Smooth muscle cell (in vitro differentiated cells): ENCODE measurements around the gene PKP4. TPM values are rescaled to one million over a fixed set of nuclear protein-coding genes. Genes with fewer than 3 reads are reported as not detected.
"Not testable (repeated sequence)": the region's sequence is repeated elsewhere in the genome, so short reads cannot be mapped to it uniquely, and the experiment has no call there.

Source experiments
- DNase-seq: peaks from one replicate; lab custom pipeline; 2025; ENCODE audit not compliant: unreplicated experiment; lab: John Stamatoyannopoulos, UW
- H2AFZ ChIP-seq: fragments of 200-600 bp; sonication (generic); 2 replicates; pipeline ENCODE4 v1.6.0; 2016; ENCODE audit warnings: antibody characterized with exemption, low read depth, mild to moderate bottlenecking
- H3F3A ChIP-seq: fragments of 200-600 bp; sonication (generic); 2 replicates; pipeline ENCODE4 v1.6.0; 2017; ENCODE audit warnings: antibody characterized with exemption, low read depth
- H3K27ac ChIP-seq: fragments of 200-600 bp; sonication (generic); 2 replicates; pipeline ENCODE4 v1.5.1; 2016; ENCODE audit warnings: low read depth, mild to moderate bottlenecking
- H3K27me3 ChIP-seq: fragments of 200-600 bp; sonication (generic); 2 replicates; pipeline ENCODE4 v1.6.1; 2016; ENCODE audit warnings: low read depth, mild to moderate bottlenecking
- H3K36me3 ChIP-seq: fragments of 200-600 bp; sonication (generic); 2 replicates; pipeline ENCODE4 v1.5.1; 2016; ENCODE audit warnings: low read depth
- H3K4me1 ChIP-seq: fragments of 200-600 bp; sonication (generic); 2 replicates; pipeline ENCODE4 v1.5.1; 2016; ENCODE audit warnings: low read depth
- H3K4me2 ChIP-seq: fragments of 200-600 bp; sonication (generic); 2 replicates; pipeline ENCODE4 v1.6.0; 2016; ENCODE audit warnings: mild to moderate bottlenecking
- H3K4me3 ChIP-seq: fragments of 200-600 bp; sonication (generic); 2 replicates; pipeline ENCODE4 v1.5.1; 2016; ENCODE audit warnings: mild to moderate bottlenecking
- H3K79me2 ChIP-seq: fragments of 200-600 bp; sonication (generic); 2 replicates; pipeline ENCODE4 v1.6.0; 2016; ENCODE audit warnings: low read depth, mild to moderate bottlenecking
- H3K9ac ChIP-seq: fragments of 200-600 bp; sonication (generic); 2 replicates; pipeline ENCODE4 v1.6.0; 2016; ENCODE audit warnings: low read depth
- H3K9me3 ChIP-seq: fragments of 200-600 bp; sonication (generic); replicated peaks from 2 replicates; pipeline ENCODE4 v1.5.1; 2016; ENCODE audit warnings: low read depth
- H4K20me1 ChIP-seq: fragments of 200-600 bp; sonication (generic); 2 replicates; pipeline ENCODE4 v1.6.0; 2016; ENCODE audit warnings: low read depth
- WGBS: methylation state at CpG from one replicate; pipeline ENCODE4 v1.1.7; 2016; ENCODE audit warnings: low lambda C conversion rate; 5-methylcytosine and 5-hydroxymethylcytosine counted together
- polyA plus RNA-seq: library from polyadenylated mRNA; unstranded; fragments of >200 nt; fragmentation: Nextera tagmentation; extraction: Ambion mirVana; gene quantifications from 2 replicates; pipeline ENCODE4 v1.2.1, GENCODE V29; 2016
- total RNA-seq: library from RNA; depleted of rRNA; stranded (reverse); fragments of >200 nt; gene quantifications from 2 replicates; pipeline ENCODE4 v1.2.3, GENCODE V29; 2014
- TF ChIP-seq, protein P1 (sequence below): fragments of 200-600 bp; sonication (generic); IDR thresholded peaks from 2 replicates; pipeline ENCODE4 v1.5.1; 2017; ENCODE audit warnings: borderline replicate concordance, mild to moderate bottlenecking, antibody characterized with exemption; ENCODE audit not compliant: insufficient read depth, poor library complexity, severe bottlenecking

PKP4 gene
- total and polyA plus RNA-seq, 2 experiments from 2014 or later = 2.4 to 14.0 TPM

DNA sequence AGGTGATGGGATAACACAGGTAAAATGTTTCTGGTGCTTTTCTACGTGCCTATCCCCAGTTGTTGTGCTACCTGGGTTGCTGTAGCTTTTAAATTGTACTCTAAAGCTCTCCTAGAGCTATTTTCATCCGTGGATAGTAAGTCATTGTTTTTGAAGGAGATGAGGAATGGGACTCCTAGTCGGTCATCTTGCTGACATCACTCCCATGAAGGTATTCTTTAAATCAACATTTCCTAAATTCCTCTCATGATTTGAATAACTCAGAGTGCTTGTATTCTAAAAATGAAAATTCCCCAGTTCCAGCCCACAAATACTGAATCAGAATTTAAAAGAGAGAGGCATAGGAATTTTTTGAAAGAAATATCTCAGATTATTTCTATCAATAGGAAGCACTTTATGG, 44.5 kb upstream of the PKP4 start:
- Histone ChIP-seq H3K27ac (no peak overlapping the region), H2AFZ (no peak overlapping the region), H3F3A (no peaks in the 10 kb centered on the region), H4K20me1 (no peaks in the 10 kb centered on the region), H3K9ac (no peak overlapping the region), H3K4me2 (no peak overlapping the region), H3K4me1 (peaks cover 6% of the 10 kb centered on the region), H3K79me2 (no peaks in the 10 kb centered on the region), H3K9me3 (no peaks in the 10 kb centered on the region), H3K27me3 (no peaks in the 10 kb centered on the region), H3K4me3 (no peak overlapping the region), H3K36me3 (peaks cover 5% of the 10 kb centered on the region)
- 33% methylated on average over 3 of the region's 3 CpGs for WGBS
- no peak for DNase-seq
- TF ChIP-seq, protein P1, sequence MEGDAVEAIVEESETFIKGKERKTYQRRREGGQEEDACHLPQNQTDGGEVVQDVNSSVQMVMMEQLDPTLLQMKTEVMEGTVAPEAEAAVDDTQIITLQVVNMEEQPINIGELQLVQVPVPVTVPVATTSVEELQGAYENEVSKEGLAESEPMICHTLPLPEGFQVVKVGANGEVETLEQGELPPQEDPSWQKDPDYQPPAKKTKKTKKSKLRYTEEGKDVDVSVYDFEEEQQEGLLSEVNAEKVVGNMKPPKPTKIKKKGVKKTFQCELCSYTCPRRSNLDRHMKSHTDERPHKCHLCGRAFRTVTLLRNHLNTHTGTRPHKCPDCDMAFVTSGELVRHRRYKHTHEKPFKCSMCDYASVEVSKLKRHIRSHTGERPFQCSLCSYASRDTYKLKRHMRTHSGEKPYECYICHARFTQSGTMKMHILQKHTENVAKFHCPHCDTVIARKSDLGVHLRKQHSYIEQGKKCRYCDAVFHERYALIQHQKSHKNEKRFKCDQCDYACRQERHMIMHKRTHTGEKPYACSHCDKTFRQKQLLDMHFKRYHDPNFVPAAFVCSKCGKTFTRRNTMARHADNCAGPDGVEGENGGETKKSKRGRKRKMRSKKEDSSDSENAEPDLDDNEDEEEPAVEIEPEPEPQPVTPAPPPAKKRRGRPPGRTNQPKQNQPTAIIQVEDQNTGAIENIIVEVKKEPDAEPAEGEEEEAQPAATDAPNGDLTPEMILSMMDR = no peak

DNA sequence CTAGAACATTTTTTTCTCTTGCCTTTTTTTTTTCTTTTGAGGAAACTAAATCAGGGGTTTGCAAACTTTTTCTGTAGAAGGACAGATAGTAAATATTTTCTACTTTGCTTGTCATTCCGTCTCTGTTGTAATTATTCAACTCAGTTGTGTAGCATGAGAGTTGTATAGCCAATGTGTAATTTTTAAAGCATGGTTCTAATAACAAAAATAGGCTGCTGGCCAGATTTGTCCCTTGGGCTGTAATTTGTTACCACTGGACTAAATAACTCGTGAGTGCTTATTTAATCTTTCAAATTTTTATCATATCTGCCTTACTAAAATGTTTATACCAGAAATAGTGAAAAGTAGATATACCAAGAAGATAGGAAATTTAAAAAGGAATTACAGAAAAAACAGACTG, 43.2 kb upstream of the PKP4 start:
- peaks cover 6% of the 10 kb centered on the region for H3K4me1 ChIP-seq
- no peaks in the 10 kb centered on the region for H3K9me3 ChIP-seq
- H2AFZ ChIP-seq = no peak overlapping the region
- 90% methylated on average over 2 of the region's 2 CpGs for WGBS
- TF ChIP-seq, protein P1 = no peak
- DNase-seq = no peak
- H4K20me1 ChIP-seq = no peaks in the 10 kb centered on the region
- no peak overlapping the region for H3K9ac ChIP-seq
- no peaks in the 10 kb centered on the region for H3K27me3 ChIP-seq
- no peaks in the 10 kb centered on the region for H3K79me2 ChIP-seq
- H3K36me3 ChIP-seq = peaks cover 5% of the 10 kb centered on the region
- no peak overlapping the region for H3K27ac ChIP-seq
- H3K4me2 ChIP-seq = no peak overlapping the region
- H3K4me3 ChIP-seq = no peak overlapping the region
- no peaks in the 10 kb centered on the region for H3F3A ChIP-seq

DNA sequence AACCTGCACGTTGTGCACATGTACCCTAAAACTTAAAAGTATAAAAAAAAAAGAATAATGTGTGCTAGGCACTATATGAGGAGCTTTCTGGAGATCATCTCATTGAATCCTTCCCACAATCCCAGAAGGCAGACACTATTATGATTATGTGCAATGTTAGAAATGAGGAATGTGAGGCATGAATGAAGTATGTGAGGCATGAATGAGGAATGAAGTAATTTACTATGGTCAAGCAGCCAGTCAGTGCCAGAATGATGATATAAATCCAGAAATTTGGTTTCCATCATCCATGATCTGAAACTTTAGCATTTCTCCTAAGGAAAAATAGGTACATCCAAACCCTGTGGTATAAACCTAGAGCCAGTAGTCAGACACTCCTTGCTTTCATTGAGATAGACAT, 42.2 kb upstream of the PKP4 start:
- 100% methylated on average over 1 of the region's 1 CpG for WGBS
- Histone ChIP-seq H3K9ac (no peak overlapping the region), H3K27ac (no peak overlapping the region)

DNA sequence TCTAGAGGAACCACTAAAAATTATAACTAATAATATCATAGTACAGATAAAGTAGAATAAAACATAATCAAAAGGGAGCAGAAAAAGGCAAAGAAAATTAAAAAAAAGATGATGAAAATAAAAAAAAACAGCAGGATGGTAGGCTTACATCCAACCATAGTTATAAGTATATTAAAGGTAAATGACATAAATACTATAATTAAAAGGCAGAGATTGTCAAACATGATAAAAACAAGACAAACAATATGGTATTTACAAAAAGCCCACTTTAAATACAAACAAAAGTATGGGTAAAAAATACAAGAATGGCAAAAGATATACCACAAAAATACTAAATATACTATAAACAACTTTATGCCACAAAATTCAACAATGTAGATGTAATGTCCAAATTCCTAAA, 24.6 kb upstream of the PKP4 start:
- Histone ChIP-seq H3K27me3 (no peaks in the 10 kb centered on the region), H3K9ac (no peak overlapping the region), H3K36me3 (no peaks in the 10 kb centered on the region), H3K4me2 (no peak overlapping the region), H4K20me1 (no peaks in the 10 kb centered on the region), H3K9me3 (no peaks in the 10 kb centered on the region), H3K79me2 (no peaks in the 10 kb centered on the region), H3F3A (no peaks in the 10 kb centered on the region), H3K4me1 (no peaks in the 10 kb centered on the region), H3K4me3 (no peak overlapping the region), H3K27ac (no peak overlapping the region), H2AFZ (no peak overlapping the region)
- DNase-seq = no peak
- TF ChIP-seq, protein P1 = no peak

More for the DNA sequence above, 42.2 kb upstream of the PKP4 start:
- H3K4me3 ChIP-seq = no peak overlapping the region
- H2AFZ ChIP-seq = no peak overlapping the region
- no peak for DNase-seq
- TF ChIP-seq, protein P1 = no peak
- peak overlapping the region; percentile 18 for H3K4me2 ChIP-seq
- no peaks in the 10 kb centered on the region for H3K9me3 ChIP-seq
- H3K27me3 ChIP-seq = no peaks in the 10 kb centered on the region
- no peaks in the 10 kb centered on the region for H4K20me1 ChIP-seq
- no peaks in the 10 kb centered on the region for H3K79me2 ChIP-seq
- H3K36me3 ChIP-seq = peaks cover 5% of the 10 kb centered on the region
- no peaks in the 10 kb centered on the region for H3F3A ChIP-seq
- peaks cover 6% of the 10 kb centered on the region for H3K4me1 ChIP-seq

DNA sequence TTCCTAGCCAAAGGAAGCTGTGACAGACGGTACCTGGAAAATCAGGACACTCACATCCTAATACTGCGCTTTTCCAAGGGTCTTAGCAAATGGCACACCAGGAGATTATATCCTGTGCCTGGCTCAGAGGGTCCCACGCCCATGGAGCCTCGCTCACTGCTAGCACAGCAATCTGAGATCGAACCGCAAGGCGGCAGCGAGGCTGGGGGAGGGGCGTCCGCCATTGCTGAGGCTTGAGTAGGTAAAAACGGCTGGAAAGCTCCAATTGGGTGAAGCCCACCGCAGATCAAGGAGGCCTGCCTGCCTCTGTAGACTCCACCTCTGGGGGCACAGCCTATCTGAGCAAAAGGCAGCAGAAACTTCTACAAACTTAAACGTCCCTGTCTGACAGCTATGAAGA, 23.0 kb upstream of the PKP4 start:
- H3K79me2 ChIP-seq, H3K9ac ChIP-seq, H3F3A ChIP-seq, DNase-seq, H3K4me2 ChIP-seq, H3K27ac ChIP-seq, H3K4me3 ChIP-seq, H3K36me3 ChIP-seq, H3K27me3 ChIP-seq, H3K4me1 ChIP-seq, H2AFZ ChIP-seq, H3K9me3 ChIP-seq, H4K20me1 ChIP-seq: not testable (repeated sequence)
- WGBS = 93% methylated on average over 13 of the region's 13 CpGs

DNA sequence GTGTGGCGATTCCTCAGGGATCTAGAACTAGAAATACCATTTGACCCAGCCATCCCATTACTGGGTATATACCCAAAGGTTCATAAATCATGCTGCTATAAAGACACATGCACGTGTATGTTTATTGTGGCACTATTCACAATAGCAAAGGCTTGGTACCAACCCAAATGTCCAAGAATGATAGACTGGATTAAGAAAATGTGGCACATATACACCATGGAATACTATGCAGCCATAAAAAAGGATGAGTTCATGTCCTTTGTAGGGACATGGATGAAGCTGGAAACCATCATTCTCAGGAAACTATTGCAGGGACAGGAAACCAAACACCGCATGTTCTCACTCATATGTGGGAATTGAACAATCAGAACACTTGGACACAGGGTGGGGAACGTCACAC, 17.7 kb upstream of the PKP4 start:
- H3K79me2 ChIP-seq, H3K9ac ChIP-seq: not testable (repeated sequence)
- 87% methylated on average over 4 of the region's 4 CpGs for WGBS

More for the DNA sequence above, 17.7 kb upstream of the PKP4 start:
- H4K20me1 ChIP-seq, H3K4me1 ChIP-seq, H2AFZ ChIP-seq, DNase-seq, H3K36me3 ChIP-seq, H3K27ac ChIP-seq, H3K9me3 ChIP-seq, H3K27me3 ChIP-seq, H3F3A ChIP-seq, H3K4me3 ChIP-seq, H3K4me2 ChIP-seq: not testable (repeated sequence)
